ENCODE results near the gene SP1. TPM values are rescaled to one million over a fixed set of nuclear protein-coding genes. Genes with fewer than 3 reads are reported as not detected.
"Not testable (repeated sequence)": the region's sequence is repeated elsewhere in the genome, so short reads cannot be mapped to it uniquely, and the experiment has no call there.

The SP1 gene
- total RNA-seq, 1 experiment from 2014 or later: 37.1 TPM

DNA sequence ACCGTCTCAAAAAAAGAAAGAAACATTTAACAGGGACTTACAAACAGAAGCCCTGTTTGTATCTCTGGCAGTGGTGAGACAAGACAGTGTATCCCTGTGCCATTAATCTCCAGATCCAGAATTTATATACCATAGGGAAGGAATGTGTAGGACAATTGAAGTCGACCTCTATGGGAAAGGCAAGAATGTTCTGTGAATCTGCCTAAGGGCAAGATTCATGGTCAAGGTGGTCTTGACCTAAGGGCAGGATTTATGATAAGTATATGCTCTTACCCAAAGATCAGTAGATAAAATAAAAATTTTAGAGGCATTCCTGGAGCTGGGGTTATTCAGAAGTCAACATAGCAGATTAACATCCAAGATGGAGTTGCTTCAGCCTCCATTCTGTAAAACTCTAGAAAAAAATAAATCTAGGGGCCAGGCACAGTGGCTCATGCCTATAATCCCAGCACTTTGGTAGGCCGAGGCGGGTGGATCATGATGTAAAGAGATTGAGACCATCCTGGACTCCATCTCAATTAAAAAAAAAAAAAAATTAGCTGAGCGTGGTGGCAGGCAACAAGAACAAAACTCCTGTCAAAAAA lies 21.0 kb upstream of the SP1 start:
- no peak for DNase-seq (ENCODE audit: low read depth)

DNA sequence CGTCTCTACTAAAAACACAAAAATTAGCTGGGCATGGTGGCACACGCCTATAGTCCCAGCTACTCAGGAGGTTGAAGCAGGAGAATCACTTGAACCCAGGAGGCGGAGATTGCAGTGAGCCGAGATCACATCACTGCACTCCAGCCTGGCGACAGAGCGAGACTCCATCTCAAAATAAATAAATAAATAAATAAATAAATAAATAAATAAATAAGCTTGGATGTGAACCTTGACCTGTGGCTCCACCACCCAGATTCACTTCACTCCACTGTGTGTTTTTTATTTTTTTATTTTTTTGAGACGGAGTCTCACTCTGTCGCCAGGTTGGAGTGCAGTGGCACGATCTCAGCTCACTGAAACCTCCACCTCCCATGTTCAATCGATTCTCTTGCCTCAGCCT lies 18.3 kb upstream of the SP1 start:
- not testable (repeated sequence) for DNase-seq (ENCODE audit: low read depth)

DNA sequence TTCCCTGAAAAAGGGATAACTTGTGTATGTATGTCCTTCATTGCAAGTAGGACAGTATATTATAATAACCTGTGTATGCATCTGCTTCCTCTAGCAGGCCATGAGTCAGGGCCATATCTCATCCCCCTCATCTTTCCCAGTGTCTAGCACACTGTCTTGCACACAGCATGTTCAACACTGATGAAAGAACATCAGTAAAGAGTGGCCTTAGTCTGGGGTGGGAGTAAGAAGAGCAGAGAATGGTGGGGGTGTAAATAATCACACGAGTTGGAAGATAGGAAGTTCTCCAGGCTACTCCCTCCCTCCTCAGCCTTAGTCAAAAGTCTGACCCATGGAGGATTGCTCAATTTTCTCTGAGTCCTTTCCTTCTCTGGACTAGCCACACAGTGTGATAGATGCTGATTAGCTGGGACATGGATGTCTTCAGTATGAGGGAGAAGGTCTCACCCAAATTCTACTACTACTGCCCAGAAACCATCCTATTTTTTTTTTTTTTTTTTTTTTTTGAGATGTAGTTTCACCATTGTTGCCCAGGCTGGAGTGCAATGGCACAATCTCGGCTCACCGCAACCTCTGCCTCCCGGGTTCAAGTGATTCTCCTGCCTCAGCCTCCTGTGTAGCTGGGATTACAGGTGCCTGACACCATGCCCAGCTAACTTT lies 14.6 kb upstream of the SP1 start:
- DNase-seq (ENCODE audit: low read depth): no peak

DNA sequence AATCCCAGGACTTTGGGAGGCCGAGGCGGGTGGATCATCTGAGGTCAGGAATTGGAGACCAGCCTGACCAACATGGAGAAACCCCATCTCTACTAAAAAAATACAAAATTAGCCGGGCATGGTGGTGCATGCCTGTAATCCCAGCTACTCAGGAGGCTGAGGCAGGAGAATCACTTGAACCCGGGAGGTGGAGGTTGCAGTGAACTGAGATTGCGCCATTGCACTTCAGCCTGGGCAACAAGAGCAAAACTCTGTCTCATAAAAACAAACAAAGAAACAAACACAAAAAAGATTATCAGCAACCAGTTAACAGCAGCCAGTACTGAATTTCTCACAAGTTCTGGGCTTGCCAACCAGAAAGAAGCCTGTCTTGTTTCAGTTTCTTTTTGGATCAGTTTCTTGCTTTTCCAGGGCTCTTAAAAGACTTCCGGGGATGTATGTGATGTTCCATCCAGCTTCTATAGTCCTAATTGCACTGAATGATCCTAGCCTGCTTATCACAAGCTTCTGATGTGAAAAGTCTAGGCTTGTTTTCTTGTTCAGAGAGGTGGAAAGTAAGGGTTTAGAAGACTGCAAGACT lies 6.3 kb upstream of the SP1 start:
- not testable (repeated sequence) for DNase-seq (ENCODE audit: low read depth)

DNA sequence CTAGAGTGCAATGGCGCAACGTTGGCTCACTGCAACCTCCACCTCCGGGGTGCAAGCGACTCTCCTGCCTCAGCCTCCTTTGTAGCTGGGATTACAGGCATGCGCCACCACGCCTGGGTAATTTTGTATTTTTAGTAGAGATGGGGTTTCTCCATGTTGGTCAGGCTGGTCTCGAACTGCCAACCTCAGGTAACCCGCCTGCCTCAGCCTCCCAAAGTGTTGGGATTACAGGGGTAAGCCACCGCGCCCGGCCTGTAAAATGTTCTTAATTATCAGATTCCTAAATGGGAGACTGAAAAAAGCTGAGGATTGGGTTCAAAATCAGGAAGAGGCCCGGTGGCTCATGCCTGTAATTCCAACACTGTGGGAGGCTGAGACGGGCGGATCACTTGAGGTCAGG lies 5.7 kb upstream of the SP1 start:
- DNase-seq (ENCODE audit: low read depth): not testable (repeated sequence)

DNA sequence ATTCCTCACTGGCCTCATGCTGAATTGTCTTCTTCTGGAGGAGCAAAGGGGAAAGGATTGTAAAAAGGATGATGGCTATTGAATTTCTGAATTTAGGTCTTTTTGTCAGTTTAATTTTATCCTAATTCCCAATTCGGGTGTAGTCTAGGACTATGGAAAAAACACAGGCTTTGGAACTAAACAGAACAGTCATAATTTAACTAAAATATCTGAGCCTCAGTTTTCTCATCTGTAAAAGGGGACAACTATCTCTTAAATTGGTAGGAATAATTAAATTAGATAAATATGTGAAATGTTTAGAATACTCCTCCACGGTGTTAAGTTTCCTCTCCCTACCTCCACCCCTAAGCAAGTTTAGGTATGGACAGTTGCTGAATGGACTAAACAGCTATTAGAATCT lies 3.2 kb upstream of the SP1 start:
- no peak for DNase-seq (ENCODE audit: low read depth)

DNA sequence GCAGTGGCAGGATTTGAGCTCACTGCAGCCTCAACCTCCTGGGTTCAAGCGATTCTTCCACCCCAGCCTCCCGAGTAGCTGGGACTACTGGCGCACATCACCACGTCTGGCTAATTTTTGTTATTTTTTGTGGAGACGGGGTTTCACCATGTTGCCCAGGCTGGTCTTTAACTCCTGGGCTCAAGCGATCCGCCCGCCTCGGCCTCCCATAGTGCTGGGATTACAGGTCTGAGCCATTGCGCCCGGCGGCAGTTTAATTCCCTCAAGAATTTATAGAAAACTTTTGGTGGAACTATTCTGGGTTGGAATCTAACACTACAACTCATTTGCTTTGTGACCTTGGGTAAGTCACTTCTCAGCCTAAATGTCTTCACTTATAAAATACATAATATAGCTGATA lies 1.8 kb upstream of the SP1 start:
- DNase-seq (ENCODE audit: low read depth): no peak

DNA sequence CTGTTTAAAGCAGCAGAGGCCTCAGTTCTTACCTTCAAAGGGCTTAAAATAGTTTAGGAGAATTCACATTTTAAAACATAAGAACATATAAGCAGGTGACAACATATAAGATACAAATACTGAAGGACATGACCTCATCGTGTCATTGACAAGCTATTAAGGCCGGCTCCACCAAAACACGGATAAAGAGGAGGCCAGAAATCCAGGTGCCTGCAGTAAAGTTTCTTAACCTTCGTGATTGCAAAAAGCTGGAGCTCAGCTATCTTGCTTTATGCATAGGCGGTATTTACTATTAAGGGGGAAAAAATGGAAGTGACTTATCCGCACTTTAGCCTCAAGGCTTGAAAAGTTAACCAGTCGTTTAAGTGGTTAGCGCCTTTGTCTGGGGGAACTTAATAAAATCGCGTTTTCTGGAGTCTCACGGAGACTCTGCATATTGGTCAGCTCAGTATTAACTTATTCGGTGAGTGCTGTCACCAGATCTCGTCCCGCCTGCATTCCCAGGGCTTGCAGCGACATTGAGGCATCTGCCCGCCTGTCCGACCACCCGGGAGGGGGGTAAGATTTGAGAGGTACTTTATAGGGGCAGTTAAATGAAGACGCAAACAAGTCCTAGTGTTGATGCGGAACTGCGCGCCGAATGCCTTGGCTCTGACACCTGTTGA lies 1.1 kb upstream of the SP1 start:
- DNase-seq (ENCODE audit: low read depth): no peak

DNA sequence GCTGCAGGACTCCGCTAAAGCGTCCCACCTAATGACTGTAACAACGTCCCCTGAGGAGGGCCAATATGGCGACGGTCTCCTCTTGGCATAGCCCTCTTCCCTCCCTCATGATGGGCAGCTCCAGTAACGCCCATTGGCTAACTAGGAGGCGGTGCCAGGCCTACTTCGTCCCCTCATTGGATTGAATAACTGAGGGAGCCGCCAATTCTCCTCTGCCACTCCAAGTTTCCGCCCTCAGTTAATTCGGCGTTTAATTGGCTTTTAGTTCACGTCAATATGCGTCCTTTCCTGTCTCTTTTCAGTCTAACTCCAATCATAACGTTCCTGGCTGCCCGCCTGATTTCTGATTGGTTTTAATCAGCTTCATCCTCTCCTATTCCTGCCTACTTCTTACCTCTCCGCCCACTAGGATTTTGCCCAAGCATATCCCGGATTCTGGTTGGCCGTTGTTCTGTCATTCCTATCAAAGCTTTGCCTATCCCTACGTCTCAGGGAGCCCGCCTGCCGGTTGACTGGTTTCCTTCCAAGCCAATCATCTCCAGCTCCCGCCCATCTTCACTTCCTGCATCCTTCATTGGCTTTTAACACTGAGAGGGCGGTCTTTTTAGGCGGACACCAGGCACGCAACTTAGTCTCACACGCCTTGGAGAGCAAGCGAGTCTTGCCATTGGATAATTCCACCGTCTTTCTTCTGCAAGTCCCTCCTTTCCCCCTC lies 430 bp upstream of the SP1 start:
- DNase-seq (ENCODE audit: low read depth): peak; percentile 100

DNA sequence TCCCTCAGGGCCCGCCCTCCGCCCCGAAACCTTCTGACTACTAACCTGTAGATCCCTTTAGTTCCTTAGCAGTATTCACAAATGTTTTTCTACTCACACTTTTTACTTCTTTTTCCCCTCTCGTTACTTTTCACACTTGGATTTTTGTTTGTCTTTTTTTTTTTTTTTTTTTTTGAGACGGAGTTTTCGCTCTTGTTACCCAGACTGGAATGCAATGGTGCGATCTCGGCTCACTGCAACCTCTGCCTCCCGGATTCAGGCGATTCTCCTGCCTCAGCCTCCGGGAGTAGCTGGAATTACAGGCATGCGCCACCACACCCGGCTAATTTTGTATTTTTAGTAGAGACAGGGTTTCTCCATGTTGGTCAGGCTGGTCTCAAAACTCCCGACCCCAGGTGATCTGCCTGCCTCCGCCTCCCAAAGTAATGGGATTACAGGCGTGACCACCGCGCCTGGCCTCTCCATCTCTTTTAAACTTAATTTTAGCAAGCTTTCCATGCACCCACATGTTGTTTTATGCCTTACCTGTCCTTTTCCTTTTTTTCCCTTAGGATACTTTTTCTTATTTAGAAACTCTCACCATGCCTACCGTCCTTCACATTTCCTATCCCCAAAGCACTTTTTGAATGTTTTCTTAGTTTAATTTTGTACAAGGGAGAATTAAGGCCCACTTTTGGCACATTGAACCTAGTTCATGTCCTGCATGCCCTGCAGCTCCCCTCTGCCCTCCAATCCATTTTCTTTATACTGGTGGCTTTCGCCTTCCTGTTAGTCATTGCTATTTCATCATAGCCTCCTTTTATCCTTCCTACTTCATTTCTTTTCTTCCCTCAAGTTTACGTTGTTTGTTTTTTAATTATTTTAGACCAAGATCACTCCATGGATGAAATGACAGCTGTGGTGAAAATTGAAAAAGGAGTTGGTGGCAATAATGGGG lies 1.1 kb downstream of the SP1 start:
- peak; percentile 48 for DNase-seq (ENCODE audit: low read depth)

DNA sequence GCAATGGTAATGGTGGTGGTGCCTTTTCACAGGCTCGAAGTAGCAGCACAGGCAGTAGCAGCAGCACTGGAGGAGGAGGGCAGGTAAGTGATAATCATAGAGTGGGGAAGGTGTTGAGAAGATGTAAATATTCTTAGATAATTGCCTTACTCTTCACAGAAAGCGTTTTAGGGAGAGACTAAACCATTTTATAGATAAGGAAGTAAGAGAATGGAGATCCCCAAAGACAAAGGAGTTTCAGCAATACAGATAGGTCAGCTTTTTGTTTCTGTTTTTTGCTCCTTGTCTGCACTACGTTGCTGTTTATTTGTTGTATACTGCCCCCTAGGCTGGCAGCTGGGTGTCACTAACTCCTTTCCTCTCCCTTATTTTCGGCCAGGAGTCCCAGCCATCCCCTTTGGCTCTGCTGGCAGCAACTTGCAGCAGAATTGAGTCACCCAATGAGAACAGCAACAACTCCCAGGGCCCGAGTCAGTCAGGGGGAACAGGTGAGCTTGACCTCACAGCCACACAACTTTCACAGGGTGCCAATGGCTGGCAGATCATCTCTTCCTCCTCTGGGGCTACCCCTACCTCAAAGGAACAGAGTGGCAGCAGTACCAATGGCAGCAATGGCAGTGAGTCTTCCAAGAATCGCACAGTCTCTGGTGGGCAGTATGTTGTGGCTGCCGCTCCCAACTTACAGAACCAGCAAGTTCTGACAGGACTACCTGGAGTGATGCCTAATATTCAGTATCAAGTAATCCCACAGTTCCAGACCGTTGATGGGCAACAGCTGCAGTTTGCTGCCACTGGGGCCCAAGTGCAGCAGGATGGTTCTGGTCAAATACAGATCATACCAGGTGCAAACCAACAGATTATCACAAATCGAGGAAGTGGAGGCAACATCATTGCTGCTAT lies 2.0 kb downstream of the SP1 start:
- DNase-seq (ENCODE audit: low read depth): peak; percentile 83

DNA sequence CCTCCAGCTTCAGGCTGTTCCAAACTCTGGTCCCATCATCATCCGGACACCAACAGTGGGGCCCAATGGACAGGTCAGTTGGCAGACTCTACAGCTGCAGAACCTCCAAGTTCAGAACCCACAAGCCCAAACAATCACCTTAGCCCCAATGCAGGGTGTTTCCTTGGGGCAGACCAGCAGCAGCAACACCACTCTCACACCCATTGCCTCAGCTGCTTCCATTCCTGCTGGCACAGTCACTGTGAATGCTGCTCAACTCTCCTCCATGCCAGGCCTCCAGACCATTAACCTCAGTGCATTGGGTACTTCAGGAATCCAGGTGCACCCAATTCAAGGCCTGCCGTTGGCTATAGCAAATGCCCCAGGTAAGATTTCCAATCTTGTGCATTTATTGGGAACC lies 3.3 kb downstream of the SP1 start:
- no peak for DNase-seq (ENCODE audit: low read depth)

DNA sequence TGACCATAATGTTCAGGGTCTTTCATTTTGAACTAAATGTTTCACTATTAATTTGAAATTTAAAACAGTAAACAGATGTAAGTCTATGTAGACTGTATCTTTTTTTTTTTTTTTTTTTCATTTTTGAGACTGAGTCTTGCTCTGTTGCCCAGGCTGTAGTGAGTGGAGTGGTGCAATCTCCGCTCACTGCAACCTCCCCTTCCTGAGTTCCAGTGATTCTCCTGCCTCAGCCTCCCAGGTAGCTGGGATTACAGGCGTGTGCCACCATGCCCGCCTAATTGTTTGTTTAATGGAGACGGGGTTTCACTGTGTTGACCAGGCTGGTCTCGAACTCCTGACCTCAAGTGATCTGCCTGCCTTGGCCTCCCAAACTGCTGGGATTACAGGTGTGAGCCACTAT lies 6.4 kb downstream of the SP1 start:
- DNase-seq (ENCODE audit: low read depth): not testable (repeated sequence)

DNA sequence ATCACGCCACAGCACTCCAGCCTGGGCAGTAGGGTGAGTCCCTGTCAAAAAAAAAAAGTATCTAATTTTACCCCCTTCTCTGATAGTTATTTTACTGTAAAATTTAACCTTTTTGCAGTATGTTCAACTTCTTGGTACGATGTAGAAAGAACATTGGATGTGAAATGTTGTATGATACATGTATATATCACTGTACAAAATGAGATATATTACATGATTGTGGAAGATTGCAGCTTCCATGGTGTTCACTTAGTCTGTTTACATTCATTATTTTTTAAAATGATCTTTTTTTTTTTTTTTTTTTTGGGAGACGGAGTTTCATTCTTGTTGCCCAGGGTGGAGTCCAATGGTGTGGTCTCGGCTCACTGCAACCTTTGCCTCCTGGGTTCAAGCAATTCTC lies 9.0 kb downstream of the SP1 start:
- no peak for DNase-seq (ENCODE audit: low read depth)

DNA sequence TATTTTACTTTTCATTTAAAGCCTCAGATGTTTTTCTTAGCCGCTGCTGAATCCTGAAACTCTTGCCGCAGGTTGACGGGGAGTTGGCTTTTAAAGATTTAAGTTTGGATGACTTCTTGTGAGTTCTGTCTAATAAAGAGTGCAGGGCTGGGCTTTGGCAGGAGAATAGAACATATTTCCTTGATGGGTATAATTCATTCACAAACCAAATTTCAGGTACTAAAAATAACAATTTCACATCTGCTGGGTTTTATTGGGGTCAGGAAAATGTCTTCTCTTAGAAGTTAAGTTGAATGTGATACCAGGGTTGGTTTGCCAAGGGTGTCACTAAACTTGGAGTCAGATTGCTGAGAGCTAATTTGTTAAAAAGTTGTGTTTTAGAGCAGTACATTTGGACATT lies 9.7 kb downstream of the SP1 start:
- DNase-seq (ENCODE audit: low read depth): no peak

DNA sequence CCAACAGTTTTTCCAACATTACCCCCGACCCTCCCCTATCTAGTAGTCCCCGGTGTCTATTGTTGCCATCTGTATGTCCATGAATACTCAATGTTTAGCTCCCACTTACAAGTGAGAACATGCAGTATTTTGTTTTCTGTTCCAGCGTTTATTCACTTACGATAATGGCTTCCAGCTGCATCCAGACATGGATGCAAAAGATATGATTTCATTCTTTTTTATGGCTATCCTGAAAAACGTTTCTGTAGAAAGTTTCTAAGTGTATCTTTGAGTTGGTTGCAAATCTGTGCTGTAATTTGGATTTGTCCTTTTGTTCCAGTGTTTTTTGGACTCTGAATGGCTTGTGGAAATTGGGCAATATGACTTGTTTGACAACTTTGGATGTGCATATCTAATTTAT lies 11.7 kb downstream of the SP1 start:
- no peak for DNase-seq (ENCODE audit: low read depth)

DNA sequence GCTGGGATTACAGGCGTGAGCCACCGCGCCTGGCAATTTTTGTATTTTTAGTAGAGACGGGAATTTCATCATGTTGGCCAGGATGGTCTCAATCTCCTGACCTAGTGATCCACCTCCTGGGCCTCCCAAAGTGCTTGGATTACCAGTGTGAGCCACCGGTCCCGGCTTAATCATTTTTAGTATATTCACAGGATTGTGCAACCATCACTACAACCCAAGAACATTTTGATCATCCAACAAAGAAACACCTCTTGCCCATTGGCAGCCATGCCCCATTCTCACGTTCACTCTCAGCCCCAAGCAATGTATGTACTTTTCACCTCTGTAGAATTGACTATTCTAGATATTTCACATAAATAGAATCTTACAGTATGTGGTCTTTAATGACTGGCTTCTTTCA lies 19.9 kb downstream of the SP1 start:
- no peak for DNase-seq (ENCODE audit: low read depth)

DNA sequence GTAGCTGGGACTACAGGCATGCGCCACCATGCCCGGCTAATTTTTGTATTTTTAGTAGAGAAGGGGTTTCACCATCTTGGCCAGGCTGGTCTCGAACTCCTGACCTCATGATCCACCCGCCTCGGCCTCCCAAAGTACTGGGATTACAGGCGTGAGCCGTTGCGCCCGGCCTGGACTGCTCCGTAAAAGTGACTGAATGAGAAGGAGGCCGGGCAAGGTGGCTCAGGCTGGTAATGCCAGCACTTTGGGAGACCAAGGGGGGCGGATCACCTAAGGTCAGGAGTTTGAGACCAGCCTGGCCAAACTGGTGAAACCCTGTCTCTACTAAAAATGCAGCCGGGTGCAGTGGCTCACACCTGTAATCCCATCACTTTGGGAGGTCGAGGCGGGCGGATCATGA lies 22.4 kb downstream of the SP1 start:
- not testable (repeated sequence) for DNase-seq (ENCODE audit: low read depth)

DNA sequence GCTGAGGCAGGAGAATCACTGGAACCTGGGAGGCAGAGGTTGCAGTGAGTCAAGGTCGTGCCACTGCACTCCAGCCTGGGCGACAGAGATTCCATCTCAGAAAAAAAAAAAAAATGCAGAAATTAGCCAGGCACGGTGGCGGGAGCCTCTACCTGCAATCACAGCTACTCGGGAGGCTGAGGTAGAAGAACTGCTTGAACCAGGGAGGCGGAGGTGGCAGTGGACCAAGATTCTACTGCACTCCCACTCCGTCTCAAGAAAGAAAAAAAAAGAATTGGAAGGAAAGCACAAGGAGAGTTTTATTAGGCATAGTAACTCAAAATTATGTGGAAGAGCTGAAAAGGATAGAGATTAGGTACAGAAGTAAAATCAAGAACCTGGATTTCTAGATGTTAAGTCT lies 22.9 kb downstream of the SP1 start:
- DNase-seq (ENCODE audit: low read depth): no peak

DNA sequence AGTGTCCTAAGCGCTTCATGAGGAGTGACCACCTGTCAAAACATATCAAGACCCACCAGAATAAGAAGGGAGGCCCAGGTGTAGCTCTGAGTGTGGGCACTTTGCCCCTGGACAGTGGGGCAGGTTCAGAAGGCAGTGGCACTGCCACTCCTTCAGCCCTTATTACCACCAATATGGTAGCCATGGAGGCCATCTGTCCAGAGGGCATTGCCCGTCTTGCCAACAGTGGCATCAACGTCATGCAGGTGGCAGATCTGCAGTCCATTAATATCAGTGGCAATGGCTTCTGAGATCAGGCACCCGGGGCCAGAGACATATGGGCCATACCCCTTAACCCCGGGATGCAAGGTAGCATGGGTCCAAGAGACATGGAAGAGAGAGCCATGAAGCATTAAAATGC lies 31.0 kb downstream of the SP1 start:
- DNase-seq (ENCODE audit: low read depth): no peak

Measured in LHCN-M2 (cell line).